Inflammatory macrophage (primary cell): ENCODE data around the gene MYO1B.

Experiments used
- DNase-seq, 2 donors: peaks; one replicate each; pipeline ENCODE4 v3.0.0-alpha.2; 2020 to 2022

The MYO1B gene

GRCh38 chr2:191325651-191326365, 80.6 kb downstream of the MYO1B start:
- DNase-seq = no peak

- no peak for DNase-seq
Observed at GRCh38 chr2:191327484-191327883, 82.3 kb downstream of the MYO1B start.

GRCh38 chr2:191328150-191328809, 83.1 kb downstream of the MYO1B start:
- DNase-seq = no peak

- no peak for DNase-seq
Observed at GRCh38 chr2:191329841-191330240, 84.6 kb downstream of the MYO1B start.

- DNase-seq = no peak
Observed at GRCh38 chr2:191333911-191334357, 88.7 kb downstream of the MYO1B start.

- no peak for DNase-seq
Observed at GRCh38 chr2:191335875-191336464, 90.8 kb downstream of the MYO1B start.

- no peak for DNase-seq
Observed at GRCh38 chr2:191341436-191341835, 96.2 kb downstream of the MYO1B start.

- no peak for DNase-seq
Observed at GRCh38 chr2:191343796-191344338, 98.7 kb downstream of the MYO1B start.

- no peak for DNase-seq
Observed at GRCh38 chr2:191345788-191346187, 100.6 kb downstream of the MYO1B start.

- no peak for DNase-seq
Observed at GRCh38 chr2:191347154-191347553, 102.0 kb downstream of the MYO1B start.

- DNase-seq = no peak
Observed at GRCh38 chr2:191347881-191348280, 102.7 kb downstream of the MYO1B start.

- no peak for DNase-seq
Observed at GRCh38 chr2:191349990-191350389, 104.8 kb downstream of the MYO1B start.

- no peak for DNase-seq
Observed at GRCh38 chr2:191350826-191351225, 105.6 kb downstream of the MYO1B start.

GRCh38 chr2:191351298-191351697, 106.1 kb downstream of the MYO1B start:
- no peak for DNase-seq

GRCh38 chr2:191351921-191352320, 106.7 kb downstream of the MYO1B start:
- no peak for DNase-seq

GRCh38 chr2:191352536-191352935, 107.3 kb downstream of the MYO1B start:
- no peak for DNase-seq

GRCh38 chr2:191355170-191355758, 110.1 kb downstream of the MYO1B start:
- no peak for DNase-seq

GRCh38 chr2:191357678-191358077, 112.5 kb downstream of the MYO1B start:
- DNase-seq = no peak

- DNase-seq = no peak
Observed at GRCh38 chr2:191358325-191359025, 113.3 kb downstream of the MYO1B start.

- no peak for DNase-seq
Observed at GRCh38 chr2:191359133-191359532, 113.9 kb downstream of the MYO1B start.

- DNase-seq = no peak
Observed at GRCh38 chr2:191360918-191361317, 115.7 kb downstream of the MYO1B start.

GRCh38 chr2:191362841-191363240, 117.6 kb downstream of the MYO1B start:
- no peak for DNase-seq

GRCh38 chr2:191363267-191363666, 118.1 kb downstream of the MYO1B start:
- DNase-seq = peak in 1 of 2 donors; percentile 25
